HEK293 (cell line): ENCODE results near the gene USP3.

Source experiments
- ZNF585B ChIP-seq: fragments of 450-650 bp; formaldehyde crosslinking; IDR thresholded peaks from 2 replicates; pipeline ENCODE4 v1.5.1; 2016; ENCODE audit warnings: missing biosample characterization, missing genetic modification characterization
- TF ChIP-seq, protein P1 (sequence below): fragments of 450-650 bp; formaldehyde crosslinking; IDR thresholded peaks from 2 replicates; pipeline ENCODE4 v1.5.1; 2016; ENCODE audit warnings: missing biosample characterization, missing genetic modification characterization, borderline replicate concordance
- TF ChIP-seq, protein P2 (sequence below): fragments of 450-650 bp; formaldehyde crosslinking; IDR thresholded peaks from 2 replicates; pipeline ENCODE4 v1.5.1; 2016; ENCODE audit warnings: missing biosample characterization, missing genetic modification characterization
- TF ChIP-seq, protein P3 (sequence below): fragments of 450-650 bp; formaldehyde crosslinking; IDR thresholded peaks from 2 replicates; pipeline ENCODE4 v1.5.1; 2017; ENCODE audit warnings: missing biosample characterization, missing genetic modification characterization

DNA sequence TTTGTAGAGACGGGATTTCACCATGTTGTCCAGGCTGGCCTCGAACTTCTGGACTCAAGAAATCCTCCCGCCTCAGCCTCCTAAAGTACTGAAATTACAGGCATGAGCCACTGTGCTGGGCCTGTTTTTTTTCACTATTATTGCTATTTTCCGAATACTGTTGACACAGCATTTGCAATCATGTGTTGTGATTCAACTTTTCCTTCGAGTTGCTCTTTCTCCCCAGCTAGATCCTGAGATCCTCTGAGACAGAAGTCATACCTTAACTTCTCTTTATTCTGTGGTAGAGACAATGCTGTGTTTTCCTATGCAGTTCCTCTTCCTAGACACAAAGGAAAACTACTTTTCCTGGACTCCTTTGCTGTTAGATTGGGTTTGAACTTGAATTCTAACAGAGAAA is 46.4 kb upstream of the USP3 start:
- TF ChIP-seq, protein P1, sequence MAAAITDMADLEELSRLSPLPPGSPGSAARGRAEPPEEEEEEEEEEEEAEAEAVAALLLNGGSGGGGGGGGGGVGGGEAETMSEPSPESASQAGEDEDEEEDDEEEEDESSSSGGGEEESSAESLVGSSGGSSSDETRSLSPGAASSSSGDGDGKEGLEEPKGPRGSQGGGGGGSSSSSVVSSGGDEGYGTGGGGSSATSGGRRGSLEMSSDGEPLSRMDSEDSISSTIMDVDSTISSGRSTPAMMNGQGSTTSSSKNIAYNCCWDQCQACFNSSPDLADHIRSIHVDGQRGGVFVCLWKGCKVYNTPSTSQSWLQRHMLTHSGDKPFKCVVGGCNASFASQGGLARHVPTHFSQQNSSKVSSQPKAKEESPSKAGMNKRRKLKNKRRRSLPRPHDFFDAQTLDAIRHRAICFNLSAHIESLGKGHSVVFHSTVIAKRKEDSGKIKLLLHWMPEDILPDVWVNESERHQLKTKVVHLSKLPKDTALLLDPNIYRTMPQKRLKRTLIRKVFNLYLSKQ (tag by site-specific recombination), result no peak
- TF ChIP-seq ZNF585B, result no peak
- TF ChIP-seq, protein P2, sequence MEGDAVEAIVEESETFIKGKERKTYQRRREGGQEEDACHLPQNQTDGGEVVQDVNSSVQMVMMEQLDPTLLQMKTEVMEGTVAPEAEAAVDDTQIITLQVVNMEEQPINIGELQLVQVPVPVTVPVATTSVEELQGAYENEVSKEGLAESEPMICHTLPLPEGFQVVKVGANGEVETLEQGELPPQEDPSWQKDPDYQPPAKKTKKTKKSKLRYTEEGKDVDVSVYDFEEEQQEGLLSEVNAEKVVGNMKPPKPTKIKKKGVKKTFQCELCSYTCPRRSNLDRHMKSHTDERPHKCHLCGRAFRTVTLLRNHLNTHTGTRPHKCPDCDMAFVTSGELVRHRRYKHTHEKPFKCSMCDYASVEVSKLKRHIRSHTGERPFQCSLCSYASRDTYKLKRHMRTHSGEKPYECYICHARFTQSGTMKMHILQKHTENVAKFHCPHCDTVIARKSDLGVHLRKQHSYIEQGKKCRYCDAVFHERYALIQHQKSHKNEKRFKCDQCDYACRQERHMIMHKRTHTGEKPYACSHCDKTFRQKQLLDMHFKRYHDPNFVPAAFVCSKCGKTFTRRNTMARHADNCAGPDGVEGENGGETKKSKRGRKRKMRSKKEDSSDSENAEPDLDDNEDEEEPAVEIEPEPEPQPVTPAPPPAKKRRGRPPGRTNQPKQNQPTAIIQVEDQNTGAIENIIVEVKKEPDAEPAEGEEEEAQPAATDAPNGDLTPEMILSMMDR (tag by site-specific recombination), result no peak
- TF ChIP-seq, protein P3, sequence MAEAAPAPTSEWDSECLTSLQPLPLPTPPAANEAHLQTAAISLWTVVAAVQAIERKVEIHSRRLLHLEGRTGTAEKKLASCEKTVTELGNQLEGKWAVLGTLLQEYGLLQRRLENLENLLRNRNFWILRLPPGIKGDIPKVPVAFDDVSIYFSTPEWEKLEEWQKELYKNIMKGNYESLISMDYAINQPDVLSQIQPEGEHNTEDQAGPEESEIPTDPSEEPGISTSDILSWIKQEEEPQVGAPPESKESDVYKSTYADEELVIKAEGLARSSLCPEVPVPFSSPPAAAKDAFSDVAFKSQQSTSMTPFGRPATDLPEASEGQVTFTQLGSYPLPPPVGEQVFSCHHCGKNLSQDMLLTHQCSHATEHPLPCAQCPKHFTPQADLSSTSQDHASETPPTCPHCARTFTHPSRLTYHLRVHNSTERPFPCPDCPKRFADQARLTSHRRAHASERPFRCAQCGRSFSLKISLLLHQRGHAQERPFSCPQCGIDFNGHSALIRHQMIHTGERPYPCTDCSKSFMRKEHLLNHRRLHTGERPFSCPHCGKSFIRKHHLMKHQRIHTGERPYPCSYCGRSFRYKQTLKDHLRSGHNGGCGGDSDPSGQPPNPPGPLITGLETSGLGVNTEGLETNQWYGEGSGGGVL (tag by site-specific recombination), result no peak
